HepG2 (cell line): ENCODE results near the gene EPC1. TPM values are rescaled to one million over a fixed set of nuclear protein-coding genes. Genes with fewer than 3 reads are reported as not detected.
A peak's percentile ranks its signal among the peaks of the same experiment; 100 is the strongest.

ENCODE experiments used
- ATAC-seq: fragments of 200-7000 bp; cut with Tn5 transposase; 3 replicates; pipeline ENCODE4 v1.9.1; 2020; ENCODE audit warnings: mild to moderate bottlenecking, moderate library complexity
- BruUV-seq: library from RNA; stranded (reverse); fragments of 400-500 nt; replicated peaks from 2 replicates; lab custom pipeline; 2021; lab: Mats Ljungman, UMichigan
- CTCF ChIA-PET: fragments of 300-600 bp; formaldehyde crosslinking; extraction: SDS; loops from one replicate; lab custom pipeline; 2021; ENCODE audit warnings: low total read pairs, inconsistent platforms, low intra/inter-chr PET ratio; lab: Yijun Ruan, JAX
- POLR2A ChIA-PET: fragments of 350-600 bp; sonication (Branson Sonifier 250); formaldehyde crosslinking; loops from one replicate; lab custom pipeline; 2020; ENCODE audit warnings: antibody characterized with exemption, inconsistent platforms; lab: Yijun Ruan, JAX
- DNase-seq: peaks from one replicate; pipeline ENCODE4 v3.0.0-alpha.2; 2015; ENCODE audit warnings: low spot score
- FAIRE-seq: peaks from 3 replicates; lab custom pipeline; 2011; peaks lifted over from hg19 to GRCh38; lab: Jason Lieb, UNC
- H2AFZ ChIP-seq: one replicate; pipeline ENCODE4 v1.6.1; 2011; ENCODE audit warnings: low read length, inconsistent platforms
- H3K27ac ChIP-seq: fragments of 300-600 bp; 3 replicates; pipeline ENCODE4 v1.8.0; 2011; ENCODE audit warnings: mixed run types, mild to moderate bottlenecking, mixed read lengths, low read length, inconsistent platforms; ENCODE audit not compliant: insufficient read depth; ENCODE audit errors: extremely low read length
- H3K27me3 ChIP-seq, 2 experiments: fragments of 200-600 bp in 1 of 2; 2 replicates in 1 of 2; 3 replicates in 1 of 2; pipeline versions ENCODE4 v1.6.0 to v1.8.0; 2011; ENCODE audit warnings: low read length in 2 of 2, mild to moderate bottlenecking in 2 of 2, moderate library complexity in 2 of 2, inconsistent platforms in 1 of 2; ENCODE audit not compliant: insufficient read depth in 2 of 2, control insufficient read depth in 1 of 2
- H3K36me3 ChIP-seq, 2 experiments: fragments of 200-600 bp in 1 of 2; replicated peaks in 1 of 2; 2 replicates in 1 of 2; 3 replicates in 1 of 2; pipeline versions ENCODE4 v1.5.1 to v1.8.0; 2011; ENCODE audit warnings: low read length in 2 of 2, inconsistent platforms in 1 of 2; ENCODE audit not compliant: insufficient read depth in 2 of 2, control insufficient read depth in 1 of 2
- H3K4me1 ChIP-seq: 2 replicates; pipeline ENCODE4 v1.5.1; 2012; ENCODE audit warnings: low read length, inconsistent platforms; ENCODE audit not compliant: insufficient read depth
- H3K4me2 ChIP-seq: 2 replicates; pipeline ENCODE4 v1.6.0; 2011; ENCODE audit warnings: low read depth, low read length, inconsistent platforms
- H3K4me3 ChIP-seq, 3 experiments: fragments of 200-600 bp in 1 of 3; sonication (generic), shearing (Covaris generic) in 1 of 3; replicated peaks in 1 of 3; 2 replicates each; pipeline ENCODE4 v1.5.1; 2011 to 2016; ENCODE audit warnings: low read length in 3 of 3, inconsistent platforms in 2 of 3, low read depth in 2 of 3, mild to moderate bottlenecking in 2 of 3, control low read depth in 1 of 3, mixed read lengths in 1 of 3; ENCODE audit not compliant: insufficient read depth in 1 of 3
- H3K79me2 ChIP-seq: one replicate; pipeline ENCODE4 v1.6.1; 2011; ENCODE audit warnings: low read length, inconsistent platforms; ENCODE audit not compliant: insufficient read depth
- H3K9ac ChIP-seq: 2 replicates; pipeline ENCODE4 v1.6.0; 2011; ENCODE audit warnings: mild to moderate bottlenecking, low read depth, low read length, inconsistent platforms; ENCODE audit not compliant: insufficient read depth
- H3K9me3 ChIP-seq: 2 replicates; pipeline ENCODE4 v1.5.1; 2012; ENCODE audit warnings: mild to moderate bottlenecking, low read length
- H4K20me1 ChIP-seq: 2 replicates; pipeline ENCODE4 v1.6.0; 2011; ENCODE audit warnings: inconsistent platforms, mild to moderate bottlenecking, low read length, moderate library complexity; ENCODE audit not compliant: insufficient read depth
- GATAD1 ChIP-seq: IDR thresholded peaks from 2 replicates; pipeline ENCODE4 v1.6.1; 2016; ENCODE audit warnings: missing genetic modification reagents, missing compliant biosample characterization
- KAT8 ChIP-seq: IDR thresholded peaks from 2 replicates; pipeline ENCODE4 v1.6.1; 2016; ENCODE audit warnings: missing genetic modification reagents, missing compliant biosample characterization
- KLF13 ChIP-seq: sonication (generic); formaldehyde crosslinking; IDR thresholded peaks from 2 replicates; pipeline ENCODE4 v1.4.0; 2020; ENCODE audit warnings: mild to moderate bottlenecking, missing genetic modification reagents
- NR2F1 ChIP-seq, 2 experiments: fragments of 450-650 bp in 1 of 2; formaldehyde crosslinking in 1 of 2; IDR thresholded peaks; 2 replicates each; pipeline versions ENCODE4 v1.5.0 to v1.6.1; 2016 to 2020; ENCODE audit warnings: mild to moderate bottlenecking in 1 of 2, missing compliant biosample characterization in 1 of 2, missing genetic modification reagents in 1 of 2, moderate library complexity in 1 of 2
- NR3C1 ChIP-seq: sonication (generic); formaldehyde crosslinking; IDR thresholded peaks from 2 replicates; pipeline ENCODE4 v1.4.0; 2020; ENCODE audit warnings: missing genetic modification reagents
- SMAD3 ChIP-seq: sonication (generic); formaldehyde crosslinking; IDR thresholded peaks from 2 replicates; pipeline ENCODE4 v1.4.0; 2020; ENCODE audit warnings: missing genetic modification reagents
- TOE1 ChIP-seq: sonication (generic); formaldehyde crosslinking; IDR thresholded peaks from 2 replicates; pipeline ENCODE4 v1.4.0; 2020; ENCODE audit warnings: mild to moderate bottlenecking, missing genetic modification reagents
- ZNF33B ChIP-seq: sonication (generic); formaldehyde crosslinking; IDR thresholded peaks from 2 replicates; pipeline ENCODE4 v1.5.1; 2020; ENCODE audit warnings: mild to moderate bottlenecking, missing genetic modification reagents
- ZNF451 ChIP-seq: sonication (generic); formaldehyde crosslinking; IDR thresholded peaks from 2 replicates; pipeline ENCODE4 v1.5.0; 2020; ENCODE audit warnings: mild to moderate bottlenecking, missing genetic modification reagents
- ZNF510 ChIP-seq: sonication (generic); formaldehyde crosslinking; IDR thresholded peaks from 2 replicates; pipeline ENCODE4 v1.4.0; 2020; ENCODE audit warnings: low read depth, mild to moderate bottlenecking, missing genetic modification reagents
- WGBS: methylation state at CpG from one replicate; pipeline ENCODE4 v1.1.6; 2017; ENCODE audit warnings: low lambda C conversion rate; 5-methylcytosine and 5-hydroxymethylcytosine counted together
- in situ Hi-C: cut with HindIII; loops from 2 replicates; pipeline ENCODE4 v1.10.0; 2017; ENCODE audit warnings: low pct_unique_long_range_greater_than_20kb; ENCODE audit not compliant: extremely low pct_ligation_motif_present
- intact Hi-C: fragments of 100-400 bp; cut with micrococcal nuclease; formaldehyde crosslinking; loops from one replicate; pipeline ENCODE4 v1.10.0; 2022; ENCODE audit not compliant: unreplicated experiment
- polyA plus RNA-seq, 8 experiments: library from polyadenylated mRNA; depleted of rRNA in 3 of 8; stranded (reverse) in 7 of 8; unstranded in 1 of 8; fragments of >200 nt; fragmentation: Illumina TruSeq in 4 of 8; extraction: Trizol in 4 of 8; gene quantifications; 2 replicates each; pipeline versions ENCODE4 v1.2.1 to v1.2.3, GENCODE V29; 2011 to 2016; ENCODE audit warnings: low read depth in 4 of 8, missing spikeins in 1 of 8, mixed read lengths in 1 of 8; ENCODE audit not compliant: insufficient read depth in 1 of 8
- total RNA-seq, 5 experiments: library from RNA; depleted of rRNA; stranded (reverse); fragments of >200 nt; fragmentation: Illumina TruSeq; extraction: Trizol; gene quantifications; 2 replicates each; pipeline ENCODE4 v1.2.3, GENCODE V29; 2016; ENCODE audit warnings: low read depth in 1 of 5
- TF ChIP-seq, protein P1 (sequence below): fragments of 450-650 bp; IDR thresholded peaks from 2 replicates; pipeline ENCODE4 v1.6.1; 2016
- TF ChIP-seq, protein P2 (sequence below), 2 experiments: sonication (generic) in 1 of 2; formaldehyde crosslinking in 1 of 2; IDR thresholded peaks; 2 replicates each; pipeline versions ENCODE4 v1.5.1 to v1.6.1; 2011 to 2020; ENCODE audit warnings: borderline replicate concordance in 1 of 2, low read depth in 1 of 2, low read length in 1 of 2, mild to moderate bottlenecking in 1 of 2, missing genetic modification reagents in 1 of 2, moderate library complexity in 1 of 2
- TF ChIP-seq, protein P3 (sequence below): sonication (generic); formaldehyde crosslinking; IDR thresholded peaks from 2 replicates; pipeline ENCODE4 v1.9.0; 2021; ENCODE audit warnings: missing genetic modification reagents, borderline replicate concordance

The EPC1 gene
- total and polyA plus RNA-seq, 2 of the 13 experiments (the other 11 are each of a cell fraction or from before 2014, with no cell fraction given): 28.7 to 44.2 TPM

DNA sequence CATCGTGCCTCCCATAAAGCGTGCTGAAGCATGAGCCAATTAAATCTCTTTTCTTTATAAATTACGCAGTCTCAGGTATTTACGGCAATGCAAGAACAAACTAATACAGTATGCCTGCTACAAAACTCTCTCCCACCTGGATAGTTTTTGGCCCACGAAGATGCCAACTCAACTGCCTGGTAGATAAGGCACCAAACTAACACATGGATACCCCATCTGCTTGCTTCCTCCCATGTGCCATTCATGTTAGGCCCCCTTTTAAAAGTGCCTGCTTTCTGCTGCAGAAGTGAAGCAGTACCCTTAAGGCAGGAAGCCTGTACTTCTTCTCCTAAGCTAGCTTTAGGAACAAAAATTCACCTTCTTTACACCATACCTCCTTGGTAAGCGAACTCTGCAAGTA is 15.6 kb upstream of the EPC1 start:
- H3K27me3 ChIP-seq: no peaks in the 10 kb centered on the region
- no peaks in the 10 kb centered on the region for H3K9me3 ChIP-seq
- no peaks in the 10 kb centered on the region for H3K36me3 ChIP-seq
- FAIRE-seq (no peak), ATAC-seq (no peak), DNase-seq (no peak)
- peaks cover 3% of the 10 kb centered on the region; the same call in 1 of the 2 replicates for H4K20me1 ChIP-seq
- intact Hi-C loops: no loop called here
- H3K79me2 ChIP-seq: peaks cover 71% of the 10 kb centered on the region
- WGBS: 98% methylated on average over 6 of the region's 6 CpGs
- no peak overlapping the region for H2AFZ ChIP-seq
- no peak overlapping the region for H3K4me3 ChIP-seq
- ChIA-PET CTCF (interaction anchor here (0.6 kb wide), 1 partner anchor 106 kb away, joined by 3 read pairs; no protein-coding TSS in a partner anchor), POLR2A (no interaction called here)
- in situ Hi-C loops: no loop called here
- H3K27ac ChIP-seq: no peak overlapping the region
- no peak overlapping the region for H3K9ac ChIP-seq
- BruUV-seq: no TSS peak
- H3K4me1 ChIP-seq: peaks cover 45% of the 10 kb centered on the region
- H3K4me2 ChIP-seq: no peak overlapping the region
- TF ChIP-seq, protein P1, sequence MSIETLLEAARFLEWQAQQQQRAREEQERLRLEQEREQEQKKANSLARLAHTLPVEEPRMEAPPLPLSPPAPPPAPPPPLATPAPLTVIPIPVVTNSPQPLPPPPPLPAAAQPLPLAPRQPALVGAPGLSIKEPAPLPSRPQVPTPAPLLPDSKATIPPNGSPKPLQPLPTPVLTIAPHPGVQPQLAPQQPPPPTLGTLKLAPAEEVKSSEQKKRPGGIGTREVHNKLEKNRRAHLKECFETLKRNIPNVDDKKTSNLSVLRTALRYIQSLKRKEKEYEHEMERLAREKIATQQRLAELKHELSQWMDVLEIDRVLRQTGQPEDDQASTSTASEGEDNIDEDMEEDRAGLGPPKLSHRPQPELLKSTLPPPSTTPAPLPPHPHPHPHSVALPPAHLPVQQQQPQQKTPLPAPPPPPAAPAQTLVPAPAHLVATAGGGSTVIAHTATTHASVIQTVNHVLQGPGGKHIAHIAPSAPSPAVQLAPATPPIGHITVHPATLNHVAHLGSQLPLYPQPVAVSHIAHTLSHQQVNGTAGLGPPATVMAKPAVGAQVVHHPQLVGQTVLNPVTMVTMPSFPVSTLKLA: peak; percentile 63
- TF ChIP-seq ZNF510 (CRISPR knock-in tag): no peak

DNA sequence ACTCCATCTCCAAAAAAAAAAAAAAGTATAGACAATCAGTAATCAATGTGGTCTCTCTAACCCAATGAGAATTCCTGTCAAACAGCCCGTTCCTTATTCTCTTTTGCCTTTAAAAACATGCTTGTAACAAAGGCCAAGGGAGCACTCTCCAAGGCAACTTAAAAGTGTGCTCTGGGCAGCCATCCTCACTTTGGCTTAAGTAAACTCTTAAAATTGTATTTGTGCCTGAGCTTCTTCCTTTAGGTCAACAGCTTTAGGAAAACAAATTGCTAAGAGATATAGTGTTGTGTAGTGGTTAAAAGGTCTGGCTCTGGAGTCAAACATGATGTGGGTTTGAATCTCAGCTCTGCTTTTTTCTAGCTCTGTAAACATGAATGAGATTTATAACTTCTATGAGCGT is 13.9 kb upstream of the EPC1 start:
- no peaks in the 10 kb centered on the region for H3K9me3 ChIP-seq
- ATAC-seq (no peak), FAIRE-seq (no peak), DNase-seq (no peak)
- peak overlapping the region; percentile 40 for H3K27ac ChIP-seq
- BruUV-seq: no TSS peak
- peaks cover 3% of the 10 kb centered on the region; the same call in 1 of the 2 replicates for H4K20me1 ChIP-seq
- no peak overlapping the region for H2AFZ ChIP-seq
- H3K4me2 ChIP-seq: no peak overlapping the region
- H3K79me2 ChIP-seq: peaks cover 67% of the 10 kb centered on the region
- WGBS: 89% methylated on average over 2 of the region's 2 CpGs
- ChIA-PET CTCF (no interaction called here), POLR2A (interaction anchor here (1.3 to 2.7 kb wide), 3 partner anchors 12 to 24 kb away, joined by 3 to 10 read pairs (median 6); no protein-coding TSS in a partner anchor)
- no peaks in the 10 kb centered on the region for H3K36me3 ChIP-seq
- no peaks in the 10 kb centered on the region for H3K27me3 ChIP-seq
- H3K9ac ChIP-seq: no peak overlapping the region
- no peak overlapping the region for H3K4me3 ChIP-seq
- H3K4me1 ChIP-seq: peaks cover 45% of the 10 kb centered on the region
- in situ Hi-C loops: no loop called here
- intact Hi-C loops: no loop called here
- TF ChIP-seq, protein P2, sequence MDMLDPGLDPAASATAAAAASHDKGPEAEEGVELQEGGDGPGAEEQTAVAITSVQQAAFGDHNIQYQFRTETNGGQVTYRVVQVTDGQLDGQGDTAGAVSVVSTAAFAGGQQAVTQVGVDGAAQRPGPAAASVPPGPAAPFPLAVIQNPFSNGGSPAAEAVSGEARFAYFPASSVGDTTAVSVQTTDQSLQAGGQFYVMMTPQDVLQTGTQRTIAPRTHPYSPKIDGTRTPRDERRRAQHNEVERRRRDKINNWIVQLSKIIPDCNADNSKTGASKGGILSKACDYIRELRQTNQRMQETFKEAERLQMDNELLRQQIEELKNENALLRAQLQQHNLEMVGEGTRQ (IDR thresholded peaks at IDR 0.05; ENCODE audit: low read depth, low read length): no peak
- TF ChIP-seq, protein P2 (CRISPR knock-in tag; IDR thresholded peaks at IDR 0.05; ENCODE audit: borderline replicate concordance): no peak
- TF ChIP-seq ZNF451 (CRISPR knock-in tag): no peak
- TF ChIP-seq ZNF33B (CRISPR knock-in tag): no peak
- no peak for TF ChIP-seq NR2F1 (CRISPR knock-in tag; IDR thresholded peaks at IDR 0.05)
- TF ChIP-seq TOE1 (CRISPR knock-in tag): no peak
- no peak for TF ChIP-seq KAT8
- no peak for TF ChIP-seq SMAD3 (CRISPR knock-in tag)
- no peak for TF ChIP-seq KLF13 (CRISPR knock-in tag)
- no peak for TF ChIP-seq NR3C1 (CRISPR knock-in tag)
- TF ChIP-seq GATAD1 (CRISPR knock-in tag): no peak
- TF ChIP-seq, protein P3, sequence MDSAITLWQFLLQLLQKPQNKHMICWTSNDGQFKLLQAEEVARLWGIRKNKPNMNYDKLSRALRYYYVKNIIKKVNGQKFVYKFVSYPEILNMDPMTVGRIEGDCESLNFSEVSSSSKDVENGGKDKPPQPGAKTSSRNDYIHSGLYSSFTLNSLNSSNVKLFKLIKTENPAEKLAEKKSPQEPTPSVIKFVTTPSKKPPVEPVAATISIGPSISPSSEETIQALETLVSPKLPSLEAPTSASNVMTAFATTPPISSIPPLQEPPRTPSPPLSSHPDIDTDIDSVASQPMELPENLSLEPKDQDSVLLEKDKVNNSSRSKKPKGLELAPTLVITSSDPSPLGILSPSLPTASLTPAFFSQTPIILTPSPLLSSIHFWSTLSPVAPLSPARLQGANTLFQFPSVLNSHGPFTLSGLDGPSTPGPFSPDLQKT (CRISPR knock-in tag): no peak
